H9 (cell line): ENCODE measurements around the gene OSBPL8. TPM values are rescaled to one million over a fixed set of nuclear protein-coding genes. Genes with fewer than 3 reads are reported as not detected.

Source experiments
- DNase-seq: peaks from one replicate; pipeline ENCODE4 v3.0.0-alpha.2; 2017
- H2AFZ ChIP-seq: one replicate; pipeline ENCODE4 v1.6.1; 2013; ENCODE audit warnings: mild to moderate bottlenecking, low read length, control low read depth, moderate library complexity
- H2AK5ac ChIP-seq: 2 replicates; pipeline ENCODE4 v1.6.1; 2013; ENCODE audit warnings: low read length, control low read depth, mixed read lengths; ENCODE audit not compliant: insufficient read length
- H2BK120ac ChIP-seq: one replicate; pipeline ENCODE4 v1.6.1; 2013; ENCODE audit warnings: low read depth, mild to moderate bottlenecking, low read length, control low read depth, inconsistent platforms; ENCODE audit not compliant: poor library complexity, severe bottlenecking
- H2BK12ac ChIP-seq: 2 replicates; pipeline ENCODE4 v1.6.1; 2013; ENCODE audit warnings: low read length, control low read depth, mixed read lengths, low read depth; ENCODE audit not compliant: insufficient read length
- H2BK15ac ChIP-seq: 2 replicates; pipeline ENCODE4 v1.6.1; 2013; ENCODE audit warnings: low read depth, low read length, control low read depth
- H2BK20ac ChIP-seq: one replicate; pipeline ENCODE4 v1.6.1; 2013; ENCODE audit warnings: low read depth, mild to moderate bottlenecking, low read length, control low read depth, inconsistent platforms; ENCODE audit not compliant: poor library complexity, severe bottlenecking
- H2BK5ac ChIP-seq: 2 replicates; pipeline ENCODE4 v1.6.1; 2013; ENCODE audit warnings: low read length, control low read depth, mixed read lengths; ENCODE audit not compliant: insufficient read length
- H3K14ac ChIP-seq: 2 replicates; pipeline ENCODE4 v1.6.1; 2013; ENCODE audit warnings: low read length, control low read depth; ENCODE audit not compliant: insufficient read depth
- H3K18ac ChIP-seq: 2 replicates; pipeline ENCODE4 v1.6.1; 2013; ENCODE audit warnings: low read depth, mild to moderate bottlenecking, mixed read lengths, low read length, control low read depth; ENCODE audit not compliant: insufficient read length
- H3K23ac ChIP-seq: 2 replicates; pipeline ENCODE4 v1.6.1; 2013; ENCODE audit warnings: low read length, control low read depth, mixed read lengths, low read depth; ENCODE audit not compliant: insufficient read length
- H3K23me2 ChIP-seq: 2 replicates; pipeline ENCODE4 v1.6.1; 2013; ENCODE audit warnings: low read depth, mild to moderate bottlenecking, mixed read lengths, low read length, control low read depth; ENCODE audit not compliant: insufficient read length, poor library complexity, severe bottlenecking
- H3K27ac ChIP-seq: 2 replicates; pipeline ENCODE4 v1.5.1; 2013; ENCODE audit warnings: low read length, control low read depth, mixed read lengths, low read depth; ENCODE audit not compliant: insufficient read length
- H3K27me3 ChIP-seq: 2 replicates; pipeline ENCODE4 v1.6.1; 2013; ENCODE audit warnings: low read length, control low read depth, inconsistent platforms; ENCODE audit not compliant: insufficient read depth
- H3K4ac ChIP-seq: 2 replicates; pipeline ENCODE4 v1.6.1; 2013; ENCODE audit warnings: low read depth, mild to moderate bottlenecking, control low read depth, inconsistent platforms, low read length, moderate library complexity
- H3K4me1 ChIP-seq: 2 replicates; pipeline ENCODE4 v1.6.1; 2013; ENCODE audit warnings: low read length, control low read depth, inconsistent platforms; ENCODE audit not compliant: insufficient read depth
- H3K4me2 ChIP-seq: 2 replicates; pipeline ENCODE4 v1.6.1; 2013; ENCODE audit warnings: low read length, control low read depth, mixed read lengths; ENCODE audit not compliant: insufficient read length, insufficient read depth
- H3K56ac ChIP-seq: 2 replicates; pipeline ENCODE4 v1.6.1; 2013; ENCODE audit warnings: low read depth, mild to moderate bottlenecking, mixed read lengths, low read length, control low read depth; ENCODE audit not compliant: insufficient read length
- H3K79me1 ChIP-seq: 2 replicates; pipeline ENCODE4 v1.6.1; 2013; ENCODE audit warnings: low read depth, mild to moderate bottlenecking, moderate library complexity, low read length, control low read depth, inconsistent platforms; ENCODE audit not compliant: insufficient read depth, poor library complexity, severe bottlenecking
- H3K79me2 ChIP-seq: 2 replicates; pipeline ENCODE4 v1.6.1; 2013; ENCODE audit warnings: low read length, control low read depth, inconsistent platforms; ENCODE audit not compliant: insufficient read depth
- H3K9ac ChIP-seq: 2 replicates; pipeline ENCODE4 v1.6.1; 2013; ENCODE audit warnings: low read length, control low read depth, mixed read lengths; ENCODE audit not compliant: insufficient read length; ENCODE audit errors: extremely low read depth
- H3K9me3 ChIP-seq: one replicate; pipeline ENCODE4 v1.6.1; 2013; ENCODE audit warnings: low read depth, low read length, inconsistent platforms; ENCODE audit not compliant: control insufficient read depth
- H3T11ph ChIP-seq: one replicate; pipeline ENCODE4 v1.6.1; 2013; ENCODE audit warnings: mild to moderate bottlenecking, low read length, control low read depth, inconsistent platforms
- H4K20me1 ChIP-seq: one replicate; pipeline ENCODE4 v1.6.1; 2013; ENCODE audit not compliant: control insufficient read depth, insufficient read length, insufficient read depth
- H4K5ac ChIP-seq: 2 replicates; pipeline ENCODE4 v1.6.1; 2013; ENCODE audit warnings: low read depth, mild to moderate bottlenecking, mixed read lengths, low read length, control low read depth; ENCODE audit not compliant: insufficient read length
- H4K8ac ChIP-seq: replicated peaks from 2 replicates; pipeline ENCODE4 v1.6.1; 2013; ENCODE audit warnings: low read length, control low read depth, mixed read lengths, low read depth; ENCODE audit not compliant: insufficient read length
- H4K91ac ChIP-seq: 2 replicates; pipeline ENCODE4 v1.6.1; 2013; ENCODE audit warnings: low read depth, mild to moderate bottlenecking, moderate library complexity, mixed read lengths, low read length, control low read depth; ENCODE audit not compliant: insufficient read length
- H3K27ac Mint-ChIP-seq, 3 experiments: 2 replicates in 2 of 3; 3 replicates in 1 of 3; pipeline ENCODE4 v1.8.0; 2020 to 2021; ENCODE audit warnings: mixed read lengths in 3 of 3, mild to moderate bottlenecking in 1 of 3, moderate library complexity in 1 of 3
- H3K27me3 Mint-ChIP-seq: 2 replicates; pipeline ENCODE4 v1.8.0; 2021; ENCODE audit warnings: low read depth, mild to moderate bottlenecking, moderate library complexity, mixed read lengths
- H3K36me3 Mint-ChIP-seq, 3 experiments: 2 replicates in 2 of 3; 3 replicates in 1 of 3; pipeline ENCODE4 v1.8.0; 2020 to 2021; ENCODE audit warnings: low read depth in 3 of 3, mixed read lengths in 3 of 3; ENCODE audit not compliant: insufficient read depth in 1 of 3
- H3K4me1 Mint-ChIP-seq, 2 experiments: 2 replicates each; pipeline ENCODE4 v1.8.0; 2020; ENCODE audit warnings: mixed read lengths in 2 of 2
- H3K4me3 Mint-ChIP-seq, 2 experiments: 2 replicates in 1 of 2; 3 replicates in 1 of 2; pipeline ENCODE4 v1.8.0; 2020 to 2021; ENCODE audit warnings: mild to moderate bottlenecking in 2 of 2, mixed read lengths in 2 of 2, moderate library complexity in 1 of 2
- H3K9me3 Mint-ChIP-seq, 2 experiments: 2 replicates in 1 of 2; 3 replicates in 1 of 2; pipeline ENCODE4 v1.8.0; 2020; ENCODE audit warnings: mild to moderate bottlenecking in 2 of 2, mixed read lengths in 2 of 2, moderate library complexity in 1 of 2
- CTCF ChIP-seq: fragments of 200-600 bp; sonication (generic); conservative IDR thresholded peaks from 3 replicates; pipeline ENCODE4 v1.8.0; 2021; ENCODE audit warnings: antibody characterized with exemption, mild to moderate bottlenecking
- WGBS: extraction: QIAGEN DNeasy Blood & Tissue Kit; methylation state at CpG from one replicate; pipeline ENCODE4 v1.1.7; 2013; ENCODE audit warnings: missing lambda C conversion rate, low lambda C conversion rate, mixed read lengths; ENCODE audit not compliant: insufficient read length; ENCODE audit errors: extremely low coverage; 5-methylcytosine and 5-hydroxymethylcytosine counted together
- total RNA-seq: library from RNA; stranded (reverse); gene quantifications from 2 replicates; pipeline ENCODE4 v1.2.1, GENCODE V29; 2021

Gene OSBPL8
- total RNA-seq, 1 experiment from 2014 or later: 61.2 TPM

- H2BK12ac ChIP-seq: no peak overlapping the region
- H3K9me3 ChIP-seq: peaks cover 11% of the 10 kb centered on the region
- H2BK15ac ChIP-seq: no peak overlapping the region
- no peak overlapping the region for H4K91ac ChIP-seq
- H3T11ph ChIP-seq: no peak overlapping the region
- H3K27ac ChIP-seq: peak overlapping the region; percentile 5
- H3K79me2 ChIP-seq: peaks cover 3% of the 10 kb centered on the region; the same call in 1 of the 2 replicates
- H2AK5ac ChIP-seq: no peak overlapping the region
- Mint-ChIP-seq H3K4me3 (no peak overlapping the region), H3K4me1 (peaks cover 10 to 16% of the 10 kb centered on the region in 2 experiments), H3K27ac (peak overlapping the region; percentile 2 to 65 (median 11); a peak in 5 of 7 replicates), H3K27me3 (no peaks in the 10 kb centered on the region), H3K9me3 (peaks cover 46 to 68% of the 10 kb centered on the region in 2 experiments), H3K36me3 (peaks cover 65 to 76% (median 70%) of the 10 kb centered on the region in 3 experiments)
- H3K18ac ChIP-seq: no peak overlapping the region
- H3K56ac ChIP-seq: no peak overlapping the region
- no peak overlapping the region for H3K4ac ChIP-seq
- H3K23ac ChIP-seq: no peak overlapping the region
- H4K20me1 ChIP-seq: no peaks in the 10 kb centered on the region
- peaks cover 3% of the 10 kb centered on the region for H3K79me1 ChIP-seq
- no peak overlapping the region for H3K14ac ChIP-seq
- no peak for TF ChIP-seq CTCF
- H4K5ac ChIP-seq: no peak overlapping the region
- no peaks in the 10 kb centered on the region for H3K27me3 ChIP-seq
- no peaks in the 10 kb centered on the region for H3K23me2 ChIP-seq
- no peak overlapping the region for H3K4me2 ChIP-seq
- H2BK20ac ChIP-seq: no peak overlapping the region
- H2BK5ac ChIP-seq: no peak overlapping the region
- no peaks in the 10 kb centered on the region; the same call in 1 of the 2 replicates for H3K4me1 ChIP-seq
- DNase-seq: no peak
- no peak overlapping the region for H2BK120ac ChIP-seq
- no CpG with 5 or more reads among the region's 5 CpGs for WGBS
- no peak overlapping the region for H3K9ac ChIP-seq
- no peak overlapping the region for H4K8ac ChIP-seq
- no peak overlapping the region for H2AFZ ChIP-seq
Observed at GRCh38 chr12:76519538-76519937, 40.0 kb downstream of the OSBPL8 start.
